GOT3 (cell line): Measurements from ENCODE around the gene PAPPA.

ENCODE experiments used
- DNase-seq: peaks from one replicate; lab custom pipeline; 2025; ENCODE audit warnings: mixed read lengths; lab: John Stamatoyannopoulos, UW

Gene PAPPA

GRCh38 chr9:116182876-116183275, 29.3 kb downstream of the PAPPA start:
- DNase-seq = no peak

- no peak for DNase-seq
Measured at GRCh38 chr9:116187570-116188170, 34.1 kb downstream of the PAPPA start.

GRCh38 chr9:116189683-116190082, 36.1 kb downstream of the PAPPA start:
- no peak for DNase-seq

GRCh38 chr9:116190637-116191396, 37.2 kb downstream of the PAPPA start:
- no peak for DNase-seq

GRCh38 chr9:116191576-116192415, 38.2 kb downstream of the PAPPA start:
- no peak for DNase-seq

GRCh38 chr9:116193636-116194035, 40.0 kb downstream of the PAPPA start:
- DNase-seq = no peak

GRCh38 chr9:116196806-116197205, 43.2 kb downstream of the PAPPA start:
- no peak for DNase-seq

GRCh38 chr9:116198344-116198743, 44.8 kb downstream of the PAPPA start:
- no peak for DNase-seq

GRCh38 chr9:116202219-116202912, 48.8 kb downstream of the PAPPA start:
- DNase-seq = no peak

- DNase-seq = no peak
Measured at GRCh38 chr9:116204252-116204882, 50.8 kb downstream of the PAPPA start.

GRCh38 chr9:116207371-116208111, 54.0 kb downstream of the PAPPA start:
- DNase-seq = no peak

GRCh38 chr9:116208417-116209232, 55.0 kb downstream of the PAPPA start:
- DNase-seq = no peak

- DNase-seq = no peak
Measured at GRCh38 chr9:116209414-116210116, 56.0 kb downstream of the PAPPA start.

GRCh38 chr9:116212986-116213692, 59.5 kb downstream of the PAPPA start:
- no peak for DNase-seq

GRCh38 chr9:116213693-116214047, 60.1 kb downstream of the PAPPA start:
- DNase-seq = no peak

- DNase-seq = no peak
Measured at GRCh38 chr9:116218399-116218798, 64.8 kb downstream of the PAPPA start.

- no peak for DNase-seq
Measured at GRCh38 chr9:116219686-116220085, 66.1 kb downstream of the PAPPA start.

- no peak for DNase-seq
Measured at GRCh38 chr9:116223926-116224325, 70.3 kb downstream of the PAPPA start.

- DNase-seq = no peak
Measured at GRCh38 chr9:116230051-116230632, 76.6 kb downstream of the PAPPA start.
